HEK293 (cell line): ENCODE data around the gene RPN2.
A peak's percentile ranks its signal among the peaks of the same experiment; 100 is the strongest.

Source experiments
- GFI1B ChIP-seq: fragments of 450-650 bp; formaldehyde crosslinking; IDR thresholded peaks from 2 replicates; pipeline ENCODE4 v1.5.1; 2016; ENCODE audit warnings: missing biosample characterization, missing genetic modification characterization
- GLI4 ChIP-seq: fragments of 450-650 bp; formaldehyde crosslinking; IDR thresholded peaks from 2 replicates; pipeline ENCODE4 v1.5.1; 2016; ENCODE audit warnings: missing biosample characterization, missing genetic modification characterization
- GLIS1 ChIP-seq: fragments of 450-650 bp; formaldehyde crosslinking; IDR thresholded peaks from 2 replicates; pipeline ENCODE4 v1.5.1; 2016; ENCODE audit warnings: missing biosample characterization, missing genetic modification characterization
- KLF17 ChIP-seq: fragments of 450-650 bp; formaldehyde crosslinking; IDR thresholded peaks from 2 replicates; pipeline ENCODE4 v1.5.1; 2016; ENCODE audit warnings: missing biosample characterization, missing genetic modification characterization
- KLF7 ChIP-seq: fragments of 450-650 bp; formaldehyde crosslinking; IDR thresholded peaks from 2 replicates; pipeline ENCODE4 v1.5.1; 2016; ENCODE audit warnings: missing biosample characterization, missing genetic modification characterization, borderline replicate concordance
- MYNN ChIP-seq: fragments of 450-650 bp; formaldehyde crosslinking; IDR thresholded peaks from 2 replicates; pipeline ENCODE4 v1.5.1; 2016; ENCODE audit warnings: missing biosample characterization, missing genetic modification characterization, borderline replicate concordance
- SALL2 ChIP-seq: fragments of 450-650 bp; formaldehyde crosslinking; IDR thresholded peaks from 2 replicates; pipeline ENCODE4 v1.5.0; 2017; ENCODE audit warnings: missing biosample characterization, mild to moderate bottlenecking, missing genetic modification characterization, borderline replicate concordance
- TCF7L2 ChIP-seq: IDR thresholded peaks from 2 replicates; pipeline ENCODE4 v1.6.1; 2011; ENCODE audit warnings: low read depth, mild to moderate bottlenecking, inconsistent platforms, low read length, moderate library complexity, borderline replicate concordance
- WT1 ChIP-seq: fragments of 450-650 bp; formaldehyde crosslinking; IDR thresholded peaks from 2 replicates; pipeline ENCODE4 v1.5.1; 2016; ENCODE audit warnings: missing biosample characterization, missing genetic modification characterization
- ZBTB10 ChIP-seq: fragments of 450-650 bp; formaldehyde crosslinking; IDR thresholded peaks from 2 replicates; pipeline ENCODE4 v1.5.1; 2016; ENCODE audit warnings: missing biosample characterization, missing genetic modification characterization
- ZBTB11 ChIP-seq: fragments of 450-650 bp; formaldehyde crosslinking; conservative IDR thresholded peaks from 2 replicates; pipeline ENCODE4 v1.5.1; 2016; ENCODE audit warnings: low read depth, missing biosample characterization, missing genetic modification characterization
- ZBTB7A ChIP-seq: fragments of 450-650 bp; formaldehyde crosslinking; IDR thresholded peaks from 2 replicates; pipeline ENCODE4 v1.5.1; 2016; ENCODE audit warnings: low read depth, missing biosample characterization, missing genetic modification characterization
- ZIC2 ChIP-seq: fragments of 450-650 bp; formaldehyde crosslinking; IDR thresholded peaks from 2 replicates; pipeline ENCODE4 v1.5.1; 2016; ENCODE audit warnings: missing biosample characterization, missing genetic modification characterization
- ZNF114 ChIP-seq: fragments of 450-650 bp; formaldehyde crosslinking; IDR thresholded peaks from 2 replicates; pipeline ENCODE4 v1.5.0; 2017; ENCODE audit warnings: missing biosample characterization, missing genetic modification characterization
- ZNF16 ChIP-seq: fragments of 450-650 bp; formaldehyde crosslinking; IDR thresholded peaks from 2 replicates; pipeline ENCODE4 v1.5.1; 2016; ENCODE audit warnings: low read depth, missing biosample characterization, missing genetic modification characterization
- ZNF221 ChIP-seq: fragments of 450-650 bp; formaldehyde crosslinking; IDR thresholded peaks from 2 replicates; pipeline ENCODE4 v1.5.1; 2017; ENCODE audit warnings: missing biosample characterization, missing genetic modification characterization, borderline replicate concordance
- ZNF239 ChIP-seq: fragments of 450-650 bp; formaldehyde crosslinking; IDR thresholded peaks from 2 replicates; pipeline ENCODE4 v1.5.1; 2016; ENCODE audit warnings: missing biosample characterization, missing genetic modification characterization
- ZNF311 ChIP-seq: fragments of 450-650 bp; formaldehyde crosslinking; IDR thresholded peaks from 2 replicates; pipeline ENCODE4 v1.5.1; 2017; ENCODE audit warnings: missing biosample characterization, missing genetic modification characterization, borderline replicate concordance
- ZNF398 ChIP-seq: fragments of 450-650 bp; formaldehyde crosslinking; IDR thresholded peaks from 2 replicates; pipeline ENCODE4 v1.5.1; 2017; ENCODE audit warnings: missing biosample characterization, missing genetic modification characterization
- ZNF473 ChIP-seq: fragments of 450-650 bp; formaldehyde crosslinking; IDR thresholded peaks from 2 replicates; pipeline ENCODE4 v1.5.1; 2017; ENCODE audit warnings: missing biosample characterization, missing genetic modification characterization
- ZNF488 ChIP-seq: fragments of 450-650 bp; formaldehyde crosslinking; IDR thresholded peaks from 2 replicates; pipeline ENCODE4 v1.5.1; 2016; ENCODE audit warnings: missing biosample characterization, missing genetic modification characterization
- ZNF704 ChIP-seq: fragments of 450-650 bp; formaldehyde crosslinking; IDR thresholded peaks from 2 replicates; pipeline ENCODE4 v1.5.1; 2016; ENCODE audit warnings: missing biosample characterization, missing genetic modification characterization
- ZNF791 ChIP-seq: fragments of 450-650 bp; formaldehyde crosslinking; IDR thresholded peaks from 2 replicates; pipeline ENCODE4 v1.5.1; 2016; ENCODE audit warnings: missing biosample characterization, missing genetic modification characterization
- TF ChIP-seq, protein P1 (sequence below): fragments of 450-650 bp; formaldehyde crosslinking; IDR thresholded peaks from 2 replicates; pipeline ENCODE4 v1.5.1; 2016; ENCODE audit warnings: missing biosample characterization, missing genetic modification characterization
- TF ChIP-seq, protein P2 (sequence below): sonication (generic); formaldehyde crosslinking; IDR thresholded peaks from 2 replicates; pipeline ENCODE4 v1.8.1; 2022; ENCODE audit warnings: mild to moderate bottlenecking, moderate library complexity, missing genetic modification reagents

Gene RPN2

DNA sequence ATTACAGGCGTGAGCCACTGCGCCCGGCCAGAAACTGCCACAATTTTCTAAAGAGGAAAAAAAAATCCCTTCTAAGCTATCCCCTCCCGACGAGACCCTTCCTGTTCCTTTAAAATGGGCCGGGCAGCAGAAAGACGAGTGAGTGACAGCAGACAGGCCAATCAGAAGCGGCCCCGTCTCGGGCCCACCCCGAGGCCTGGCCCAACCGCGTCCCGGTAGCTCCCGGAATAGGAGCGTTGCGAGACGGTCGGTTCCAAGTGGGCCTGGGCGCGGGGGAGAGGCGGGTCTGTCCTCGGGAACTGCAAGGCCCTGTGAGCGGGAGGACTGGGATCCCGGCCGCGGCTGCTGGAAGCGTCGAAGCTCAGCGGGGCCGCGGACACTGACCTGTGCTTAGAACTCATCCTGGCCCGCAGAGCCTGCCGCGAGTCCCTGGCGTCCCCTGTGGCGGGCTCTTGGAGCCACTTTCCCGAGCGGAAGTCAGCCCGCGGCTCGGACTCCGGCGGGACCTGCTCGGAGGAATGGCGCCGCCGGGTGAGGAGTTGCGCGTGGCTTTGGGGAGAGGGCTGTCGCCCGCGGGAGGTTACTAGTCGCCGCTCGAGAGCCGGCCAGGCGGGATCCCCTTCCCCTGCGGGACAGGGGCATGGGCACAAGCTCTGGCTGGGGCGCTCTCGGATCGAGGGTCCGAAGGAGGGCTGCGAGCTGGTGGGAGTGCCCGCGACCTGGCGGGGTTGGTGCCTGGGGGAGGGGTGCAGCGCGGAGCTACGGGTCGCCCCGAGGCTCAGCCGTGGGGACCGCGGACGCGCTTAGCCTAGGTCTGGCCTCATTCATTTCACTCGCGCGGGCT is at the start of gene RPN2, which contains the start of gene MROH8 (continued):
- TF ChIP-seq ZBTB11 (tag by site-specific recombination): peak; percentile 84
- TF ChIP-seq ZNF114: no peak
- TF ChIP-seq TCF7L2: no peak
- TF ChIP-seq MYNN (tag by site-specific recombination): no peak
- TF ChIP-seq ZNF791 (tag by site-specific recombination): no peak
- TF ChIP-seq, protein P1, sequence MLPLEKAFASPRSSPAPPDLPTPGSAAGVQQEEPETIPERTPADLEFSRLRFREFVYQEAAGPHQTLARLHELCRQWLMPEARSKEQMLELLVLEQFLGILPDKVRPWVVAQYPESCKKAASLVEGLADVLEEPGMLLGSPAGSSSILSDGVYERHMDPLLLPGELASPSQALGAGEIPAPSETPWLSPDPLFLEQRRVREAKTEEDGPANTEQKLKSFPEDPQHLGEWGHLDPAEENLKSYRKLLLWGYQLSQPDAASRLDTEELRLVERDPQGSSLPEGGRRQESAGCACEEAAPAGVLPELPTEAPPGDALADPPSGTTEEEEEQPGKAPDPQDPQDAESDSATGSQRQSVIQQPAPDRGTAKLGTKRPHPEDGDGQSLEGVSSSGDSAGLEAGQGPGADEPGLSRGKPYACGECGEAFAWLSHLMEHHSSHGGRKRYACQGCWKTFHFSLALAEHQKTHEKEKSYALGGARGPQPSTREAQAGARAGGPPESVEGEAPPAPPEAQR (tag by site-specific recombination): no peak
- no peak for TF ChIP-seq ZBTB10 (tag by site-specific recombination)
- no peak for TF ChIP-seq ZNF704 (tag by site-specific recombination)
- TF ChIP-seq WT1: no peak
- TF ChIP-seq ZNF473 (tag by site-specific recombination): no peak
- TF ChIP-seq ZNF239 (tag by site-specific recombination): no peak
- peak; percentile 79 for TF ChIP-seq KLF17 (tag by site-specific recombination)
- 0 out of 2 replicates have a peak, but pooled peaks have one; percentile 9 for TF ChIP-seq KLF7
- no peak for TF ChIP-seq ZNF488 (tag by site-specific recombination)
- TF ChIP-seq ZNF398: no peak
- TF ChIP-seq ZNF311 (tag by site-specific recombination): no peak
- no peak for TF ChIP-seq ZNF221 (tag by site-specific recombination)
- no peak for TF ChIP-seq GLI4 (tag by site-specific recombination)
- peak; percentile 88; the same call in 1 of the 2 replicates for TF ChIP-seq ZBTB7A (tag by site-specific recombination)
- no peak for TF ChIP-seq SALL2 (tag by site-specific recombination)
- no peak for TF ChIP-seq ZNF16
- TF ChIP-seq, protein P2, sequence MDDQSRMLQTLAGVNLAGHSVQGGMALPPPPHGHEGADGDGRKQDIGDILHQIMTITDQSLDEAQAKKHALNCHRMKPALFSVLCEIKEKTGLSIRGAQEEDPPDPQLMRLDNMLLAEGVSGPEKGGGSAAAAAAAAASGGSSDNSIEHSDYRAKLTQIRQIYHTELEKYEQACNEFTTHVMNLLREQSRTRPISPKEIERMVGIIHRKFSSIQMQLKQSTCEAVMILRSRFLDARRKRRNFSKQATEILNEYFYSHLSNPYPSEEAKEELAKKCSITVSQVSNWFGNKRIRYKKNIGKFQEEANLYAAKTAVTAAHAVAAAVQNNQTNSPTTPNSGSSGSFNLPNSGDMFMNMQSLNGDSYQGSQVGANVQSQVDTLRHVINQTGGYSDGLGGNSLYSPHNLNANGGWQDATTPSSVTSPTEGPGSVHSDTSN (CRISPR knock-in tag): peak; percentile 94
- no peak for TF ChIP-seq GLIS1
- no peak for TF ChIP-seq GFI1B
- no peak for TF ChIP-seq ZIC2
